ENCODE results near the gene CMC4. TPM values are rescaled to one million over a fixed set of nuclear protein-coding genes. Genes with fewer than 3 reads are reported as not detected.

Gene CMC4
- 10 to 100 TPM; 10.1 to 14.2 TPM for polyA plus RNA-seq

GRCh38 chrX:155070975-155071693 is at the start of gene CMC4, which contains the start of the genes BRCC3 and MTCP1:
Gene CMC4 (minus strand): TSS chrX:155071136. CDS start chrX:155064023, 7,113 bp downstream.
Gene BRCC3 (plus strand): TSS chrX:155071508. CDS start chrX:155071528, 20 bp downstream.
Gene MTCP1 (minus strand): TSS chrX:155071136. CDS start chrX:155066010, 5,126 bp downstream.
- no peaks in the 10 kb centered on the region for H3K36me3 ChIP-seq (ENCODE audit: control insufficient read depth in 2 of 2, insufficient read depth in 2 of 2, low read length in 1 of 2)
- H3K4me3 ChIP-seq (ENCODE audit: low read depth in 1 of 2, low read length in 2 of 2): peak within 1 kb of the TSS; percentile 67 to 79
- peak within 1 kb of the TSS; percentile 78 to 91 for H3K27ac ChIP-seq (ENCODE audit: low read depth in 2 of 2, low read length in 1 of 2)
- H3K4me1 ChIP-seq (ENCODE audit: control insufficient read depth in 2 of 2, insufficient read depth in 2 of 2, low read length in 1 of 2): no peaks in the 10 kb centered on the region
- H3K27me3 ChIP-seq (ENCODE audit: control insufficient read depth in 1 of 2, insufficient read depth in 2 of 2, low read length in 2 of 2): no peaks in the 10 kb centered on the region
- 1 to 27% methylated on average over 56 to 77 of the region's 81 CpGs for WGBS, 2 donors
- no peaks in the 10 kb centered on the region for H3K9me3 ChIP-seq (ENCODE audit: control insufficient read depth in 2 of 2, insufficient read depth in 1 of 2, low read depth in 1 of 2, low read length in 1 of 2)

DNA sequence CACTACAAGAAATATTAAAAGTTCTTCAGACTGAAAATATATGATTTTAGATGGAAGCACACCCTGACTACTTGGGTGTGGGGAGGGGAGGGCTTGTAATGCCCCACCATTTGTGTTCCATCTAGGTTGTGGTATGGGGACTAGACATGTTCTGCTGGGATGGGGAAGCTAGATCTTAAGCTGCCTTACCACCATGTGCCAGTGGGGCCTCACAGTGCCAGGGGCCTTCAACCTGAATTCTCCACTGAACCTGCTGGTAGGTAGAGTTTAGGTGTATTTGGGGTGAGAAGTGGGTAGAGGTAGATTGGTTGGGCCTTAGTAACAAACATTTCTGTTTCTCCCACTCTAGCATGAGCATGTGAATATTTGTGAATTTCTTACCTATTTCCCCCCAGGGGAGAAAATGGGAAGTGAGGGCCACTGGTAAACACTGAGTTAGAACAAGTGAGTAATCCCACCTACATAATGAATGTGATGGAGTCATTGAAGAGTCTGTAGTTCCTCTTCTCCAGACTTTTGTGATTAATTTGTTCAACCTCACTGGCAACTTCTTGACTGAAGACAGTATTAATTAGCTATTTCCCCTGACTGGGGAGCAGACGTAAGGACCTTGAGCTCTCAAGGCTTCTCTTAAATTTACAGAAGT is 44.4 kb upstream of the CMC4 start:
- WGBS, 2 donors: 88 to 93% methylated on average over 1 of the region's 1 CpG
- H3K27me3 ChIP-seq (ENCODE audit: control insufficient read depth in 1 of 2, insufficient read depth in 2 of 2, low read length in 2 of 2): no peaks in the 10 kb centered on the region
- no peaks in the 10 kb centered on the region for H3K36me3 ChIP-seq (ENCODE audit: control insufficient read depth in 2 of 2, insufficient read depth in 2 of 2, low read length in 1 of 2)
- no peaks in the 10 kb centered on the region for H3K9me3 ChIP-seq (ENCODE audit: control insufficient read depth in 2 of 2, insufficient read depth in 1 of 2, low read depth in 1 of 2, low read length in 1 of 2)
- no peak overlapping the region for H3K4me3 ChIP-seq (ENCODE audit: low read depth in 1 of 2, low read length in 2 of 2)
- no peaks in the 10 kb centered on the region for H3K4me1 ChIP-seq (ENCODE audit: control insufficient read depth in 2 of 2, insufficient read depth in 2 of 2, low read length in 1 of 2)
- H3K27ac ChIP-seq (ENCODE audit: low read depth in 2 of 2, low read length in 1 of 2): no peak overlapping the region

- no peak overlapping the region for H3K27ac ChIP-seq (ENCODE audit: low read depth in 2 of 2, low read length in 1 of 2)
These were observed 42.2 kb upstream of the CMC4 start for GRCh38 chrX:155113097-155113496.

GRCh38 chrX:155112171-155112570 is 41.2 kb upstream of the CMC4 start:
- WGBS, 2 donors: 75 to 80% methylated on average over 3 of the region's 3 CpGs

More at GRCh38 chrX:155113097-155113496, 42.2 kb upstream of the CMC4 start:
- Histone ChIP-seq H3K36me3 (ENCODE audit: control insufficient read depth in 2 of 2, insufficient read depth in 2 of 2, low read length in 1 of 2) (no peaks in the 10 kb centered on the region), H3K4me1 (ENCODE audit: control insufficient read depth in 2 of 2, insufficient read depth in 2 of 2, low read length in 1 of 2) (no peaks in the 10 kb centered on the region), H3K4me3 (ENCODE audit: low read depth in 1 of 2, low read length in 2 of 2) (no peak overlapping the region), H3K27me3 (ENCODE audit: control insufficient read depth in 1 of 2, insufficient read depth in 2 of 2, low read length in 2 of 2) (no peaks in the 10 kb centered on the region), H3K9me3 (ENCODE audit: control insufficient read depth in 2 of 2, insufficient read depth in 1 of 2, low read depth in 1 of 2, low read length in 1 of 2) (no peaks in the 10 kb centered on the region)
- WGBS, 2 donors: 86 to 98% methylated on average over 4 of the region's 4 CpGs

GRCh38 chrX:155108427-155108826 is 37.5 kb upstream of the CMC4 start:
- H3K4me3 ChIP-seq (ENCODE audit: low read depth in 1 of 2, low read length in 2 of 2): no peak overlapping the region
- no peaks in the 10 kb centered on the region for H3K9me3 ChIP-seq (ENCODE audit: control insufficient read depth in 2 of 2, insufficient read depth in 1 of 2, low read depth in 1 of 2, low read length in 1 of 2)
- no peaks in the 10 kb centered on the region for H3K4me1 ChIP-seq (ENCODE audit: control insufficient read depth in 2 of 2, insufficient read depth in 2 of 2, low read length in 1 of 2)
- no peak overlapping the region for H3K27ac ChIP-seq (ENCODE audit: low read depth in 2 of 2, low read length in 1 of 2)
- no peaks in the 10 kb centered on the region for H3K36me3 ChIP-seq (ENCODE audit: control insufficient read depth in 2 of 2, insufficient read depth in 2 of 2, low read length in 1 of 2)
- H3K27me3 ChIP-seq (ENCODE audit: control insufficient read depth in 1 of 2, insufficient read depth in 2 of 2, low read length in 2 of 2): no peaks in the 10 kb centered on the region

More at GRCh38 chrX:155112171-155112570, 41.2 kb upstream of the CMC4 start:
- no peak overlapping the region for H3K4me3 ChIP-seq (ENCODE audit: low read depth in 1 of 2, low read length in 2 of 2)
- H3K4me1 ChIP-seq (ENCODE audit: control insufficient read depth in 2 of 2, insufficient read depth in 2 of 2, low read length in 1 of 2): no peaks in the 10 kb centered on the region
- H3K27ac ChIP-seq (ENCODE audit: low read depth in 2 of 2, low read length in 1 of 2): no peak overlapping the region
- H3K36me3 ChIP-seq (ENCODE audit: control insufficient read depth in 2 of 2, insufficient read depth in 2 of 2, low read length in 1 of 2): no peaks in the 10 kb centered on the region
- no peaks in the 10 kb centered on the region for H3K27me3 ChIP-seq (ENCODE audit: control insufficient read depth in 1 of 2, insufficient read depth in 2 of 2, low read length in 2 of 2)
- H3K9me3 ChIP-seq (ENCODE audit: control insufficient read depth in 2 of 2, insufficient read depth in 1 of 2, low read depth in 1 of 2, low read length in 1 of 2): no peaks in the 10 kb centered on the region

- Histone ChIP-seq H3K9me3 (ENCODE audit: control insufficient read depth in 2 of 2, insufficient read depth in 1 of 2, low read depth in 1 of 2, low read length in 1 of 2) (no peaks in the 10 kb centered on the region), H3K4me1 (ENCODE audit: control insufficient read depth in 2 of 2, insufficient read depth in 2 of 2, low read length in 1 of 2) (no peaks in the 10 kb centered on the region), H3K27ac (ENCODE audit: low read depth in 2 of 2, low read length in 1 of 2) (no peak overlapping the region), H3K4me3 (ENCODE audit: low read depth in 1 of 2, low read length in 2 of 2) (no peak overlapping the region), H3K36me3 (ENCODE audit: control insufficient read depth in 2 of 2, insufficient read depth in 2 of 2, low read length in 1 of 2) (no peaks in the 10 kb centered on the region), H3K27me3 (ENCODE audit: control insufficient read depth in 1 of 2, insufficient read depth in 2 of 2, low read length in 2 of 2) (no peaks in the 10 kb centered on the region)
- WGBS, 2 donors: 89 to 100% methylated on average over 2 of the region's 2 CpGs
These were observed 35.0 kb upstream of the CMC4 start for GRCh38 chrX:155105919-155106318.

- Histone ChIP-seq H3K9me3 (ENCODE audit: control insufficient read depth in 2 of 2, insufficient read depth in 1 of 2, low read depth in 1 of 2, low read length in 1 of 2) (no peaks in the 10 kb centered on the region), H3K4me1 (ENCODE audit: control insufficient read depth in 2 of 2, insufficient read depth in 2 of 2, low read length in 1 of 2) (no peaks in the 10 kb centered on the region), H3K27me3 (ENCODE audit: control insufficient read depth in 1 of 2, insufficient read depth in 2 of 2, low read length in 2 of 2) (no peaks in the 10 kb centered on the region), H3K36me3 (ENCODE audit: control insufficient read depth in 2 of 2, insufficient read depth in 2 of 2, low read length in 1 of 2) (peaks cover 0 to 4% of the 10 kb centered on the region in 2 donors), H3K4me3 (ENCODE audit: low read depth in 1 of 2, low read length in 2 of 2) (no peak overlapping the region), H3K27ac (ENCODE audit: low read depth in 2 of 2, low read length in 1 of 2) (no peak overlapping the region)
- WGBS, 2 donors: 37 to 38% methylated on average over 4 of the region's 4 CpGs
These were observed 23.6 kb upstream of the CMC4 start for GRCh38 chrX:155094468-155095061.

GRCh38 chrX:155086961-155087735 is 16.2 kb upstream of the CMC4 start:
- no peaks in the 10 kb centered on the region for H3K27me3 ChIP-seq (ENCODE audit: control insufficient read depth in 1 of 2, insufficient read depth in 2 of 2, low read length in 2 of 2)
- H3K4me1 ChIP-seq (ENCODE audit: control insufficient read depth in 2 of 2, insufficient read depth in 2 of 2, low read length in 1 of 2): no peaks in the 10 kb centered on the region
- H3K36me3 ChIP-seq (ENCODE audit: control insufficient read depth in 2 of 2, insufficient read depth in 2 of 2, low read length in 1 of 2): peaks cover 0 to 3% of the 10 kb centered on the region in 2 donors
- H3K27ac ChIP-seq (ENCODE audit: low read depth in 2 of 2, low read length in 1 of 2): no peak overlapping the region
- no peaks in the 10 kb centered on the region for H3K9me3 ChIP-seq (ENCODE audit: control insufficient read depth in 2 of 2, insufficient read depth in 1 of 2, low read depth in 1 of 2, low read length in 1 of 2)
- WGBS, 2 donors: 93 to 97% methylated on average over 26 of the region's 26 CpGs
- H3K4me3 ChIP-seq (ENCODE audit: low read depth in 1 of 2, low read length in 2 of 2): no peak overlapping the region

GRCh38 chrX:155086202-155086840 is 15.4 kb upstream of the CMC4 start:
- Histone ChIP-seq H3K27me3 (ENCODE audit: control insufficient read depth in 1 of 2, insufficient read depth in 2 of 2, low read length in 2 of 2) (no peaks in the 10 kb centered on the region), H3K4me1 (ENCODE audit: control insufficient read depth in 2 of 2, insufficient read depth in 2 of 2, low read length in 1 of 2) (no peaks in the 10 kb centered on the region), H3K27ac (ENCODE audit: low read depth in 2 of 2, low read length in 1 of 2) (no peak overlapping the region), H3K36me3 (ENCODE audit: control insufficient read depth in 2 of 2, insufficient read depth in 2 of 2, low read length in 1 of 2) (peaks cover 0 to 3% of the 10 kb centered on the region in 2 donors), H3K9me3 (ENCODE audit: control insufficient read depth in 2 of 2, insufficient read depth in 1 of 2, low read depth in 1 of 2, low read length in 1 of 2) (no peaks in the 10 kb centered on the region), H3K4me3 (ENCODE audit: low read depth in 1 of 2, low read length in 2 of 2) (no peak overlapping the region)
- WGBS, 2 donors: 75 to 87% methylated on average over 24 of the region's 24 CpGs

Measured in esophagus (tissue), 2 donors.